ENCODE results near the gene ZNF398.

The ZNF398 gene

GRCh38 chr7:149150981-149151380 lies 3.7 kb downstream of the ZNF398 start:
- DNase-seq (ENCODE audit: low read depth) = no peak

GRCh38 chr7:149153346-149153745 lies 6.1 kb downstream of the ZNF398 start:
- DNase-seq (ENCODE audit: low read depth) = no peak

GRCh38 chr7:149154056-149154455 lies 6.8 kb downstream of the ZNF398 start:
- DNase-seq (ENCODE audit: low read depth) = no peak

GRCh38 chr7:149156898-149157297 lies 9.6 kb downstream of the ZNF398 start:
- DNase-seq (ENCODE audit: low read depth) = no peak

GRCh38 chr7:149161241-149161848 lies 14.1 kb downstream of the ZNF398 start:
- no peak for DNase-seq (ENCODE audit: low read depth)

GRCh38 chr7:149166142-149166541 lies 18.9 kb downstream of the ZNF398 start:
- DNase-seq (ENCODE audit: low read depth) = no peak

- no peak for DNase-seq (ENCODE audit: low read depth)
Measured at GRCh38 chr7:149166630-149167352, 19.5 kb downstream of the ZNF398 start.

GRCh38 chr7:149171892-149172533 lies 24.8 kb downstream of the ZNF398 start:
- peak; percentile 85 for DNase-seq (ENCODE audit: low read depth)

GRCh38 chr7:149172534-149172920 lies 25.3 kb downstream of the ZNF398 start:
- DNase-seq (ENCODE audit: low read depth) = no peak

- DNase-seq (ENCODE audit: low read depth) = no peak
Measured at GRCh38 chr7:149175150-149175549, 27.9 kb downstream of the ZNF398 start.

- DNase-seq (ENCODE audit: low read depth) = no peak
Measured at GRCh38 chr7:149179241-149179640, 32.0 kb downstream of the ZNF398 start.

- peak; percentile 49 for DNase-seq (ENCODE audit: low read depth)
Measured at GRCh38 chr7:149180722-149181449, 33.6 kb downstream of the ZNF398 start.

GRCh38 chr7:149181450-149181790 lies 34.2 kb downstream of the ZNF398 start:
- no peak for DNase-seq (ENCODE audit: low read depth)

- no peak for DNase-seq (ENCODE audit: low read depth)
Measured at GRCh38 chr7:149184274-149184673, 37.0 kb downstream of the ZNF398 start.

- DNase-seq (ENCODE audit: low read depth) = no peak
Measured at GRCh38 chr7:149188213-149188612, 41.0 kb downstream of the ZNF398 start.

- DNase-seq (ENCODE audit: low read depth) = peak; percentile 60
Measured at GRCh38 chr7:149188637-149189259, 41.5 kb downstream of the ZNF398 start.

- DNase-seq (ENCODE audit: low read depth) = no peak
Measured at GRCh38 chr7:149191851-149192250, 44.6 kb downstream of the ZNF398 start.

- DNase-seq (ENCODE audit: low read depth) = no peak
Measured at GRCh38 chr7:149194799-149195179, 47.5 kb downstream of the ZNF398 start.

GRCh38 chr7:149195180-149196150 lies 48.2 kb downstream of the ZNF398 start, which contains the start of gene ZNF282:
ZNF282 (plus strand) TSS chr7:149195546; CDS start chr7:149195590, 44 bp downstream.
- peak; percentile 92 for DNase-seq (ENCODE audit: low read depth)

- no peak for DNase-seq (ENCODE audit: low read depth)
Measured at GRCh38 chr7:149196151-149196704, 49.0 kb downstream of the ZNF398 start.

GRCh38 chr7:149196705-149197171 lies 49.5 kb downstream of the ZNF398 start:
- peak; percentile 55 for DNase-seq (ENCODE audit: low read depth)

Data from iris pigment epithelial cell (primary cell).